ENCODE data around the gene DLG2. TPM values are rescaled to one million over a fixed set of nuclear protein-coding genes. Genes with fewer than 3 reads are reported as not detected.

The DLG2 gene
- total and polyA plus RNA-seq, 2 of the 8 experiments (the other 6 are each of a cell fraction or from before 2014, with no cell fraction given) = 1.7 to 14.3 TPM

- H2BK15ac ChIP-seq (ENCODE audit: low read length) = no peak overlapping the region
- no peaks in the 10 kb centered on the region for H3K79me2 ChIP-seq (ENCODE audit: control insufficient read depth in 1 of 2, insufficient read depth in 2 of 2, low read length in 2 of 2)
- no peak overlapping the region for H2BK12ac ChIP-seq (ENCODE audit: low read depth, low read length)
- no peak overlapping the region for H3K56ac ChIP-seq (replicated peaks; ENCODE audit: insufficient read length, low read depth, low read length)
- no peak overlapping the region for H2BK5ac ChIP-seq (ENCODE audit: low read depth, low read length)
- H4K5ac ChIP-seq (ENCODE audit: insufficient read length, low read depth, low read length) = no peak overlapping the region
- no peak overlapping the region for H2BK120ac ChIP-seq (replicated peaks; ENCODE audit: low read depth, low read length)
- no peak overlapping the region for H3K27ac ChIP-seq (ENCODE audit: low read depth, low read length)
- no peaks in the 10 kb centered on the region for H3K27me3 ChIP-seq (replicated peaks in 1 of 4; ENCODE audit: control insufficient read depth in 3 of 4, extremely low read depth in 1 of 4, insufficient read depth in 3 of 4, low read length in 3 of 4)
- no peak overlapping the region for H3K4me3 ChIP-seq (ENCODE audit: extremely low read depth in 1 of 4, insufficient read depth in 2 of 4, low read depth in 3 of 4, low read length in 4 of 4)
- H4K8ac ChIP-seq (ENCODE audit: extremely low read depth, insufficient read depth, low read length) = no peak overlapping the region
- H3K4ac ChIP-seq (replicated peaks; ENCODE audit: insufficient read length, low read depth, low read length) = no peak overlapping the region
- POLR2A ChIA-PET (ENCODE audit: partially characterized antibody) = no interaction called here
- H3K14ac ChIP-seq (ENCODE audit: insufficient read length) = no peak overlapping the region
- H3K9me3 ChIP-seq (ENCODE audit: insufficient read depth in 2 of 2, low read depth in 1 of 2, low read length in 1 of 2) = no peaks in the 10 kb centered on the region
- H3K4me2 ChIP-seq (ENCODE audit: insufficient read depth in 1 of 2, low read depth in 2 of 2, low read length in 2 of 2) = no peak overlapping the region
- CTCF ChIA-PET (ENCODE audit: partially characterized antibody) = interaction anchor here (0.6 to 1.2 kb wide), 3 partner anchors 16 to 1130 kb away, joined by 3 to 4 read pairs (median 3); no protein-coding TSS in a partner anchor
- H4K91ac ChIP-seq (replicated peaks; ENCODE audit: insufficient read length, low read length) = no peak overlapping the region
- no peak overlapping the region for H3K9ac ChIP-seq (replicated peaks in 1 of 4; ENCODE audit: extremely low read depth in 1 of 4, low read depth in 3 of 4, low read length in 3 of 4)
- H2AK5ac ChIP-seq (ENCODE audit: low read depth, low read length) = no peak overlapping the region
- H2AFZ ChIP-seq (ENCODE audit: low read length) = no peak overlapping the region
- DNase-seq (ENCODE audit: low read depth in 1 of 2, low spot score in 2 of 2) (no peak), FAIRE-seq (no peak)
- H3K4me1 ChIP-seq (replicated peaks in 1 of 4; ENCODE audit: control insufficient read depth in 3 of 4, insufficient read depth in 4 of 4, low read length in 3 of 4) = no peaks in the 10 kb centered on the region; a peak in 1 of 7 replicates
- H3K18ac ChIP-seq (ENCODE audit: extremely low read depth, low read length) = no peak overlapping the region
- no peaks in the 10 kb centered on the region for H3K36me3 ChIP-seq (ENCODE audit: control insufficient read depth in 2 of 4, insufficient read depth in 4 of 4, low read length in 3 of 4)
- 86% methylated on average over 1 of the region's 1 CpG; no CpG with 5 or more reads in 1 of the 2 experiments for WGBS, 2 experiments (ENCODE audit: extremely low coverage in 1 of 2, insufficient coverage in 1 of 2, insufficient read length in 1 of 2, insufficient replicate concordance in 2 of 2, low coverage in 1 of 2, low lambda C conversion rate in 2 of 2, missing lambda C conversion rate in 1 of 2)
- H3K23me2 ChIP-seq (ENCODE audit: low read depth, low read length) = no peaks in the 10 kb centered on the region
- H4K20me1 ChIP-seq (replicated peaks in 1 of 2; ENCODE audit: control insufficient read depth in 1 of 2, insufficient read depth in 2 of 2, low read length in 2 of 2) = no peaks in the 10 kb centered on the region
- H2BK20ac ChIP-seq (ENCODE audit: low read length) = no peak overlapping the region
- H3K79me1 ChIP-seq (ENCODE audit: low read depth, low read length) = no peaks in the 10 kb centered on the region
- no peak overlapping the region for H3K23ac ChIP-seq (ENCODE audit: insufficient read length)
- TF ChIP-seq RFX5 (IDR thresholded peaks at IDR 0.05; ENCODE audit: borderline replicate concordance, low read depth, low read length) = no peak
- TF ChIP-seq, protein P1, sequence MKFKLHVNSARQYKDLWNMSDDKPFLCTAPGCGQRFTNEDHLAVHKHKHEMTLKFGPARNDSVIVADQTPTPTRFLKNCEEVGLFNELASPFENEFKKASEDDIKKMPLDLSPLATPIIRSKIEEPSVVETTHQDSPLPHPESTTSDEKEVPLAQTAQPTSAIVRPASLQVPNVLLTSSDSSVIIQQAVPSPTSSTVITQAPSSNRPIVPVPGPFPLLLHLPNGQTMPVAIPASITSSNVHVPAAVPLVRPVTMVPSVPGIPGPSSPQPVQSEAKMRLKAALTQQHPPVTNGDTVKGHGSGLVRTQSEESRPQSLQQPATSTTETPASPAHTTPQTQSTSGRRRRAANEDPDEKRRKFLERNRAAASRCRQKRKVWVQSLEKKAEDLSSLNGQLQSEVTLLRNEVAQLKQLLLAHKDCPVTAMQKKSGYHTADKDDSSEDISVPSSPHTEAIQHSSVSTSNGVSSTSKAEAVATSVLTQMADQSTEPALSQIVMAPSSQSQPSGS (IDR thresholded peaks at IDR 0.05; ENCODE audit: low read length) = no peak
- TF ChIP-seq, protein P2, sequence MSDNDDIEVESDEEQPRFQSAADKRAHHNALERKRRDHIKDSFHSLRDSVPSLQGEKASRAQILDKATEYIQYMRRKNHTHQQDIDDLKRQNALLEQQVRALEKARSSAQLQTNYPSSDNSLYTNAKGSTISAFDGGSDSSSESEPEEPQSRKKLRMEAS (IDR thresholded peaks at IDR 0.05) = no peak
- TF ChIP-seq BACH1 (IDR thresholded peaks at IDR 0.05; ENCODE audit: low read length) = no peak
- TF ChIP-seq POU5F1 (IDR thresholded peaks at IDR 0.05; ENCODE audit: low read depth, low read length) = no peak
- TF ChIP-seq CBX8 (IDR thresholded peaks at IDR 0.05; ENCODE audit: borderline replicate concordance, low read depth, low read length) = no peak
- no peak for TF ChIP-seq ASH2L (IDR thresholded peaks at IDR 0.05; ENCODE audit: low read length)
- TF ChIP-seq KDM4A (IDR thresholded peaks at IDR 0.05; ENCODE audit: low read depth, low read length, severe bottlenecking) = no peak
- TF ChIP-seq TAF1 (IDR thresholded peaks at IDR 0.05; ENCODE audit: low read depth, low read length) = no peak
- TF ChIP-seq JUND (IDR thresholded peaks at IDR 0.05; ENCODE audit: low read length) = no peak
- TF ChIP-seq FOSL1 (IDR thresholded peaks at IDR 0.05; ENCODE audit: insufficient read depth, low read depth, low read length) = no peak
- no peak for TF ChIP-seq SIX5 (IDR thresholded peaks at IDR 0.05; ENCODE audit: low read depth, low read length)
Observed at GRCh38 chr11:85301895-85302678, 325.1 kb downstream of the DLG2 start.
